HL-60/S4 treated with phorbol 12-myristate 13-acetate at 8.2 ng/mL for 4 days and 3 days (cell line): ENCODE results near the gene CBX6.

Source experiments
- in situ Hi-C: fragments of 300-500 bp; cut with MboI; formaldehyde crosslinking; loops from 2 replicates; pipeline ENCODE4 v1.15.0; 2022; ENCODE audit warnings: low sequenced_read_pairs

Gene CBX6

GRCh38 chr22:38873469-38874411 is 1.7 kb upstream of the CBX6 start:
- in situ Hi-C loops = no loop called here

- in situ Hi-C loops = no loop called here
Measured at GRCh38 chr22:38872831-38873248, 824 bp upstream of the CBX6 start.

GRCh38 chr22:38871360-38872171 is 450 bp downstream of the CBX6 start:
- in situ Hi-C loops = no loop called here

- in situ Hi-C loops = no loop called here
Measured at GRCh38 chr22:38870791-38871359, 1.1 kb downstream of the CBX6 start.

- in situ Hi-C loops = no loop called here
Measured at GRCh38 chr22:38870312-38870741, 1.7 kb downstream of the CBX6 start.

GRCh38 chr22:38869663-38870062 is 2.4 kb downstream of the CBX6 start:
- in situ Hi-C loops = no loop called here

- in situ Hi-C loops = no loop called here
Measured at GRCh38 chr22:38868886-38869381, 3.1 kb downstream of the CBX6 start.

GRCh38 chr22:38868286-38868721 is 3.7 kb downstream of the CBX6 start:
- in situ Hi-C loops = no loop called here

GRCh38 chr22:38867471-38868285 is 4.3 kb downstream of the CBX6 start:
- in situ Hi-C loops = no loop called here

GRCh38 chr22:38867124-38867455 is 4.9 kb downstream of the CBX6 start:
- in situ Hi-C loops = no loop called here

- in situ Hi-C loops = no loop called here
Measured at GRCh38 chr22:38866399-38867123, 5.5 kb downstream of the CBX6 start.

GRCh38 chr22:38866024-38866398 is 6.0 kb downstream of the CBX6 start:
- in situ Hi-C loops = no loop called here

GRCh38 chr22:38865201-38866023 is 6.6 kb downstream of the CBX6 start:
- in situ Hi-C loops = no loop called here

- in situ Hi-C loops = no loop called here
Measured at GRCh38 chr22:38864361-38865191, 7.4 kb downstream of the CBX6 start.

- in situ Hi-C loops = no loop called here
Measured at GRCh38 chr22:38863531-38864131, 8.4 kb downstream of the CBX6 start.

- in situ Hi-C loops = no loop called here
Measured at GRCh38 chr22:38862375-38863329, 9.4 kb downstream of the CBX6 start.

GRCh38 chr22:38861927-38862326 is 10.1 kb downstream of the CBX6 start:
- in situ Hi-C loops = no loop called here
